Peyer's patch (tissue), 4 donors: ENCODE results near the gene NIPA2.

Experiments used
- CTCF ChIP-seq, 6 experiments: fragments of 450-650 bp in 4 of 6; fragments of 200-600 bp in 2 of 6; sonication (generic) in 1 of 6; IDR thresholded peaks; one replicate each; pipeline ENCODE4 v1.5.1; 2017 to 2019; ENCODE audit warnings: antibody characterized with exemption in 6 of 6, mild to moderate bottlenecking in 3 of 6, moderate library complexity in 1 of 6
- POLR2A ChIP-seq, 2 donors: fragments of 450-650 bp; IDR thresholded peaks; one replicate each; pipeline ENCODE4 v1.5.1; 2017; ENCODE audit warnings: antibody characterized with exemption in 2 of 2, mild to moderate bottlenecking in 2 of 2, moderate library complexity in 2 of 2

DNA sequence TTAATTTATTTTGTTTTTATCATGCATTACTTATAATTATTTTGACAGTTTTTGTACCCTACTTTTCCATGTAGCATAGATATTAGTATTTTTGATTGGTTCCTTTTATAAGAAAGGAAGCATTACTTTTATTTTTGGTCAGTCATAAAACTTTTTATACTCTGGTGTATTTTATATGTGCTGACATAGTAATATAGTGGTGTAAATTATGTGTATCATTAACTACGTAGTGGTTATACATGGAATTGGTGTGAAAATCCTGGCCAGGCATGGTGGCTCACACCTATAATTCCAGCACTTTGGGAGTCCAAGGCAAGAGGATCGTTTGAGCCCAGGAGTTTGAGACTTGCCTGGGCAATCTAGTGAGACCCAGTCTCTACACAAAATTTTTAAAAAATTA is 18.8 kb upstream of the NIPA2 start:
- TF ChIP-seq POLR2A (IDR thresholded peaks at IDR 0.05) (no peak), CTCF (IDR thresholded peaks at IDR 0.05) (no peak)
